H1 (cell line): ENCODE results near the gene SRPK3. TPM values are rescaled to one million over a fixed set of nuclear protein-coding genes. Genes with fewer than 3 reads are reported as not detected.

ENCODE experiments used
- CTCF ChIA-PET: fragments of 300-600 bp; sonication (Branson Sonifier 250); formaldehyde crosslinking; loops from one replicate; lab custom pipeline; 2021; ENCODE audit not compliant: partially characterized antibody; lab: Charles Lee
- POLR2A ChIA-PET: fragments of 300-600 bp; sonication (Branson Sonifier 250); formaldehyde crosslinking; loops from one replicate; lab custom pipeline; 2021; ENCODE audit warnings: inconsistent platforms; ENCODE audit not compliant: partially characterized antibody; lab: Charles Lee
- DNase-seq, 2 experiments: peaks; one replicate each; pipeline versions ENCODE4 v3.0.0 to v3.0.0-alpha.2; 2010 to 2022; ENCODE audit warnings: low spot score in 2 of 2, low read depth in 1 of 2, mixed read lengths in 1 of 2
- FAIRE-seq: peaks from 2 replicates; lab custom pipeline; 2011; peaks lifted over from hg19 to GRCh38; lab: Jason Lieb, UNC
- H2AFZ ChIP-seq: 2 replicates; pipeline ENCODE4 v1.8.1; 2012; ENCODE audit warnings: low read length, inconsistent platforms
- H2AK5ac ChIP-seq: 2 replicates; pipeline ENCODE4 v1.6.1; 2013; ENCODE audit warnings: low read depth, low read length
- H2BK120ac ChIP-seq: replicated peaks from 2 replicates; pipeline ENCODE3; 2013; ENCODE audit warnings: low read depth, low read length, inconsistent platforms
- H2BK12ac ChIP-seq: 2 replicates; pipeline ENCODE4 v1.6.1; 2013; ENCODE audit warnings: low read depth, low read length
- H2BK15ac ChIP-seq: 2 replicates; pipeline ENCODE4 v1.6.1; 2013; ENCODE audit warnings: low read length
- H2BK20ac ChIP-seq: 2 replicates; pipeline ENCODE4 v1.6.1; 2013; ENCODE audit warnings: low read length
- H2BK5ac ChIP-seq: 2 replicates; pipeline ENCODE4 v1.6.1; 2013; ENCODE audit warnings: low read depth, low read length
- H3K14ac ChIP-seq: 2 replicates; pipeline ENCODE4 v1.6.1; 2013; ENCODE audit warnings: inconsistent platforms; ENCODE audit not compliant: insufficient read length
- H3K18ac ChIP-seq: 2 replicates; pipeline ENCODE4 v1.6.1; 2013; ENCODE audit warnings: low read length; ENCODE audit errors: extremely low read depth
- H3K23ac ChIP-seq: 2 replicates; pipeline ENCODE4 v1.6.1; 2013; ENCODE audit warnings: inconsistent platforms; ENCODE audit not compliant: insufficient read length
- H3K23me2 ChIP-seq: 2 replicates; pipeline ENCODE4 v1.6.1; 2013; ENCODE audit warnings: low read depth, low read length
- H3K27ac ChIP-seq: 2 replicates; pipeline ENCODE4 v1.6.1; 2011; ENCODE audit warnings: low read depth, low read length, inconsistent platforms
- H3K27me3 ChIP-seq, 4 experiments: replicated peaks in 1 of 4; 1 replicate in 1 of 4; 2 replicates in 3 of 4; pipeline versions ENCODE4 v1.6.1 to v1.8.1; 2011 to 2013; ENCODE audit warnings: low read length in 3 of 4, mild to moderate bottlenecking in 3 of 4, inconsistent platforms in 2 of 4, mixed read lengths in 2 of 4, moderate library complexity in 1 of 4; ENCODE audit not compliant: control insufficient read depth in 3 of 4, insufficient read depth in 3 of 4; ENCODE audit errors: extremely low read depth in 1 of 4
- H3K36me3 ChIP-seq, 4 experiments: 2 replicates each; pipeline versions ENCODE4 v1.6.1 to v1.8.1; 2011 to 2013; ENCODE audit warnings: mild to moderate bottlenecking in 4 of 4, low read length in 3 of 4, moderate library complexity in 2 of 4, control low read depth in 1 of 4, inconsistent platforms in 1 of 4; ENCODE audit not compliant: insufficient read depth in 4 of 4, control insufficient read depth in 2 of 4
- H3K4ac ChIP-seq: replicated peaks from 2 replicates; pipeline ENCODE3; 2013; ENCODE audit warnings: low read length, low read depth, mixed read lengths, inconsistent platforms; ENCODE audit not compliant: insufficient read length
- H3K4me1 ChIP-seq, 4 experiments: replicated peaks in 1 of 4; 1 replicate in 1 of 4; 2 replicates in 3 of 4; pipeline versions ENCODE4 v1.6.1 to v1.8.1; 2011 to 2013; ENCODE audit warnings: low read length in 3 of 4, inconsistent platforms in 2 of 4, mixed read lengths in 1 of 4; ENCODE audit not compliant: insufficient read depth in 4 of 4, control insufficient read depth in 3 of 4
- H3K4me2 ChIP-seq, 2 experiments: 2 replicates each; pipeline versions ENCODE4 v1.6.1 to v1.8.1; 2011 to 2013; ENCODE audit warnings: low read depth in 2 of 2, low read length in 2 of 2, control low read depth in 1 of 2, inconsistent platforms in 1 of 2, mild to moderate bottlenecking in 1 of 2; ENCODE audit not compliant: insufficient read depth in 1 of 2
- H3K4me3 ChIP-seq, 4 experiments: fragments of 200-600, 300-600 bp in 1 of 4; sonication (generic), shearing (Covaris generic), sonication (Bioruptor Twin) in 1 of 4; 2 replicates each; pipeline versions ENCODE4 v1.5.1 to v1.8.1; 2011 to 2016; ENCODE audit warnings: low read length in 4 of 4, low read depth in 3 of 4, control low read depth in 2 of 4, inconsistent platforms in 2 of 4, mild to moderate bottlenecking in 2 of 4, mixed read lengths in 1 of 4, moderate library complexity in 1 of 4; ENCODE audit not compliant: insufficient read depth in 2 of 4; ENCODE audit errors: extremely low read depth in 1 of 4
- H3K56ac ChIP-seq: replicated peaks from 2 replicates; pipeline ENCODE3; 2013; ENCODE audit warnings: low read depth, mild to moderate bottlenecking, mixed read lengths, low read length, inconsistent platforms; ENCODE audit not compliant: insufficient read length
- H3K79me1 ChIP-seq: 2 replicates; pipeline ENCODE4 v1.6.1; 2013; ENCODE audit warnings: low read depth, low read length, control low read depth
- H3K79me2 ChIP-seq, 2 experiments: 2 replicates each; pipeline versions ENCODE4 v1.6.1 to v1.8.1; 2012 to 2013; ENCODE audit warnings: low read length in 2 of 2, mild to moderate bottlenecking in 2 of 2, inconsistent platforms in 1 of 2; ENCODE audit not compliant: insufficient read depth in 2 of 2, control insufficient read depth in 1 of 2
- H3K9ac ChIP-seq, 4 experiments: replicated peaks in 1 of 4; 1 replicate in 1 of 4; 2 replicates in 3 of 4; pipeline versions ENCODE4 v1.6.1 to v1.8.1; 2011 to 2013; ENCODE audit warnings: low read depth in 3 of 4, low read length in 3 of 4, control low read depth in 2 of 4, mild to moderate bottlenecking in 2 of 4, moderate library complexity in 2 of 4, inconsistent platforms in 1 of 4; ENCODE audit errors: extremely low read depth in 1 of 4
- H3K9me3 ChIP-seq, 2 experiments: 2 replicates each; pipeline versions ENCODE4 v1.6.1 to v1.8.1; 2012 to 2013; ENCODE audit warnings: mild to moderate bottlenecking in 2 of 2, moderate library complexity in 2 of 2, control low read depth in 1 of 2, inconsistent platforms in 1 of 2, low read depth in 1 of 2, low read length in 1 of 2, mixed read lengths in 1 of 2; ENCODE audit not compliant: insufficient read depth in 2 of 2
- H4K20me1 ChIP-seq, 2 experiments: replicated peaks in 1 of 2; 2 replicates each; pipeline versions ENCODE3 to v1.8.1; 2011 to 2013; ENCODE audit warnings: inconsistent platforms in 2 of 2, low read length in 2 of 2, mild to moderate bottlenecking in 1 of 2; ENCODE audit not compliant: insufficient read depth in 2 of 2, control insufficient read depth in 1 of 2
- H4K5ac ChIP-seq: 2 replicates; pipeline ENCODE4 v1.6.1; 2013; ENCODE audit warnings: low read length, low read depth, mixed read lengths, inconsistent platforms; ENCODE audit not compliant: insufficient read length
- H4K8ac ChIP-seq: 2 replicates; pipeline ENCODE4 v1.8.0; 2013; ENCODE audit warnings: mild to moderate bottlenecking, moderate library complexity, low read length, inconsistent platforms; ENCODE audit not compliant: insufficient read depth; ENCODE audit errors: extremely low read depth
- H4K91ac ChIP-seq: replicated peaks from 2 replicates; pipeline ENCODE3; 2013; ENCODE audit warnings: low read length, mixed read lengths, inconsistent platforms; ENCODE audit not compliant: insufficient read length
- BCL11A ChIP-seq, 2 experiments: IDR thresholded peaks; one replicate each; pipeline ENCODE4 v1.6.1; 2011; ENCODE audit warnings: low read depth in 2 of 2, low read length in 2 of 2, mild to moderate bottlenecking in 2 of 2
- CBX5 ChIP-seq: fragments of 300-800, 300-1000 bp; sonication (generic); IDR thresholded peaks from 2 replicates; pipeline ENCODE4 v1.7.1; 2016; ENCODE audit warnings: antibody characterized with exemption, low read length, low read depth
- CEBPB ChIP-seq: IDR thresholded peaks from 2 replicates; pipeline ENCODE4 v1.6.1; 2012; ENCODE audit warnings: low read depth, low read length
- EZH2 ChIP-seq: fragments of 200-600 bp; sonication (generic); IDR thresholded peaks from 2 replicates; pipeline ENCODE4 v1.7.1; 2012; ENCODE audit warnings: low read depth, mild to moderate bottlenecking, moderate library complexity, low read length, inconsistent platforms; ENCODE audit not compliant: severe bottlenecking
- GTF2F1 ChIP-seq: IDR thresholded peaks from 2 replicates; pipeline ENCODE4 v1.6.1; 2012; ENCODE audit warnings: low read depth, low read length, improper control_type of control experiment, borderline replicate concordance
- KDM5A ChIP-seq: fragments of 200-600 bp; IDR thresholded peaks from 2 replicates; pipeline ENCODE4 v1.7.1; 2012; ENCODE audit warnings: mild to moderate bottlenecking, low read length, inconsistent platforms, mixed read lengths
- RXRA ChIP-seq: IDR thresholded peaks from 2 replicates; pipeline ENCODE4 v1.6.1; 2011; ENCODE audit warnings: low read depth, mild to moderate bottlenecking, low read length, moderate library complexity; ENCODE audit not compliant: insufficient read depth
- TEAD4 ChIP-seq: IDR thresholded peaks from 2 replicates; pipeline ENCODE4 v1.6.1; 2012; ENCODE audit warnings: low read depth, low read length, inconsistent platforms, mixed read lengths
- WGBS, 2 experiments: shearing (Covaris generic) in 1 of 2; methylation state at CpG; one replicate each; pipeline versions ENCODE4 v1.1.6 to v1.1.7; 2013 to 2015; ENCODE audit warnings: low lambda C conversion rate in 2 of 2, mixed read lengths in 2 of 2, inconsistent platforms in 1 of 2, low coverage in 1 of 2, missing lambda C conversion rate in 1 of 2; ENCODE audit not compliant: insufficient replicate concordance in 2 of 2, insufficient coverage in 1 of 2, insufficient read length in 1 of 2; ENCODE audit errors: extremely low coverage in 1 of 2, missing lambda C conversion rate in 1 of 2; 5-methylcytosine and 5-hydroxymethylcytosine counted together
- polyA plus RNA-seq, 7 experiments: library from polyadenylated mRNA; depleted of rRNA in 3 of 7; stranded (reverse) in 5 of 7; unstranded in 2 of 7; fragments of >200 nt in 5 of 7; fragments of 200-250 nt in 2 of 7; gene quantifications; 1 replicate in 5 of 7; 2 replicates in 1 of 7; 4 replicates in 1 of 7; pipeline versions ENCODE4 v1.2.1 to v1.2.3, GENCODE V29; 2011 to 2013; ENCODE audit warnings: missing spikeins in 2 of 7, mixed read lengths in 2 of 7
- total RNA-seq: library from RNA; stranded (reverse); fragmentation: NEBNext Ultra II Directional; extraction: Animal tissue kit (Norgen Biotek cat#: 25700); gene quantifications from 2 replicates; pipeline ENCODE4 v1.2.1, GENCODE V29; 2021
- TF ChIP-seq, protein P1 (sequence below): IDR thresholded peaks from 2 replicates; pipeline ENCODE4 v1.6.1; 2012; ENCODE audit warnings: low read length, inconsistent platforms

SRPK3 gene
- total and polyA plus RNA-seq, 2 of the 8 experiments (the other 6 are each of a cell fraction or from before 2014, with no cell fraction given), result not detected

DNA sequence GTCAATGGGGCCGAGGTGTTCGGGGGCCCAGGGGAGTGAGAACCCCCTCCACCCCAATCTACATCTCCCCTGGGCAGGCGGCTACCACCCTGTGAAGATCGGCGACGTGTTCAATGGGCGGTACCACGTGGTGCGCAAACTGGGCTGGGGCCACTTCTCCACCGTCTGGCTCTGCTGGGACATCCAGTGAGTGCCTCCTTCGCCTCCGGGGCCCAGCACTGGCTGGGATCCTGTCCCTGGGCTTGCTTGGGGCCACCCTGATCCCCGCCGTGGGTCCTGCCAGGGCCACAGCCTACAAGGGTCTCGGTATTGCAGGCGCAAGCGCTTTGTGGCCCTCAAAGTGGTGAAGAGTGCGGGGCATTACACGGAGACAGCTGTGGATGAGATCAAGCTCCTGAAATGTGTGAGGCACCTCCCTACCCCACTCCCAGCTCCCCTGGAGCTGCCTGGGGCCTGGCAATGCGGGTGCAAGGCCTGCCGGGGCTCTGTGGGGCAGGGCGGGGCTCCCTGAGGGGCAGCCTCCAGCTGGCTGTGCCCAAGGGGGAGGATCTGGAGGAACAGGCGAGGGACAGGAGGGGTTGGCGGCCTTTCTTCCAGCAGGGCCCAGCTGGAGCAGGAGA is 697 bp downstream of the SRPK3 start:
- POLR2A ChIA-PET, result interaction anchor here (0.8 to 1.7 kb wide), 5 partner anchors 10 to 190 kb away, joined by 3 to 10 read pairs (median 3); partner anchors contain the start of genes HCFC1, IDH3G and SSR4
- Histone ChIP-seq H2BK120ac (no peak overlapping the region), H3K4ac (no peak overlapping the region), H3K4me3 (no peak overlapping the region), H3K14ac (no peak overlapping the region), H3K18ac (no peak overlapping the region), H3K23ac (no peak overlapping the region), H4K91ac (no peak overlapping the region), H4K5ac (no peak overlapping the region), H3K4me2 (no peak overlapping the region), H4K8ac (no peak overlapping the region), H2AK5ac (no peak overlapping the region), H3K27me3 (no peaks in the 10 kb centered on the region), H3K36me3 (no peaks in the 10 kb centered on the region; a peak in 2 of 8 replicates), H2BK5ac (no peak overlapping the region), H3K4me1 (no peaks in the 10 kb centered on the region), H3K79me2 (no peaks in the 10 kb centered on the region), H4K20me1 (no peaks in the 10 kb centered on the region), H2BK20ac (no peak overlapping the region), H2BK12ac (no peak overlapping the region), H3K56ac (no peak overlapping the region), H3K23me2 (no peaks in the 10 kb centered on the region), H3K79me1 (no peaks in the 10 kb centered on the region), H2BK15ac (no peak overlapping the region), H3K9me3 (no peaks in the 10 kb centered on the region), H2AFZ (no peak overlapping the region), H3K27ac (no peak overlapping the region), H3K9ac (no peak overlapping the region)
- TF ChIP-seq EZH2 (no peak), KDM5A (no peak), BCL11A (IDR thresholded peaks at IDR 0.05; ENCODE audit: low read depth in 2 of 2, low read length in 2 of 2) (no peak), TEAD4 (no peak), CEBPB (no peak), GTF2F1 (no peak), RXRA (no peak), CBX5 (no peak)
- TF ChIP-seq, protein P1, sequence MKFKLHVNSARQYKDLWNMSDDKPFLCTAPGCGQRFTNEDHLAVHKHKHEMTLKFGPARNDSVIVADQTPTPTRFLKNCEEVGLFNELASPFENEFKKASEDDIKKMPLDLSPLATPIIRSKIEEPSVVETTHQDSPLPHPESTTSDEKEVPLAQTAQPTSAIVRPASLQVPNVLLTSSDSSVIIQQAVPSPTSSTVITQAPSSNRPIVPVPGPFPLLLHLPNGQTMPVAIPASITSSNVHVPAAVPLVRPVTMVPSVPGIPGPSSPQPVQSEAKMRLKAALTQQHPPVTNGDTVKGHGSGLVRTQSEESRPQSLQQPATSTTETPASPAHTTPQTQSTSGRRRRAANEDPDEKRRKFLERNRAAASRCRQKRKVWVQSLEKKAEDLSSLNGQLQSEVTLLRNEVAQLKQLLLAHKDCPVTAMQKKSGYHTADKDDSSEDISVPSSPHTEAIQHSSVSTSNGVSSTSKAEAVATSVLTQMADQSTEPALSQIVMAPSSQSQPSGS, result no peak
- DNase-seq (no peak), FAIRE-seq (no peak)
- WGBS, 2 experiments, result 91% methylated on average over 10 of the region's 24 CpGs; no CpG with 5 or more reads in 1 of the 2 experiments
- CTCF ChIA-PET, result interaction anchor here (0.6 to 2.8 kb wide), 13 partner anchors 8 to 158 kb away, joined by 3 to 14 read pairs (median 4); partner anchors contain the start of genes IDH3G, PNCK and SSR4
